Measurements from ENCODE around the gene DNAJC30. TPM values are rescaled to one million over a fixed set of nuclear protein-coding genes. Genes with fewer than 3 reads are reported as not detected.

The DNAJC30 gene
- total and polyA plus RNA-seq, 9 donors, result 7.1 to 16.1 (median 12.6) TPM

- DNase-seq, result no peak
- no peaks in the 10 kb centered on the region for H3K36me3 ChIP-seq
- intact Hi-C loops (cut with DNase I), result no loop called here
- H3K4me1 ChIP-seq (ENCODE audit: insufficient read depth), result peaks cover 3% of the 10 kb centered on the region
- no peak overlapping the region for H3K27ac ChIP-seq
- H3K27me3 ChIP-seq, result no peaks in the 10 kb centered on the region
- no peaks in the 10 kb centered on the region for H3K9me3 ChIP-seq
- 41 to 43% (median 42%) methylated on average over 16 of the region's 16 CpGs for WGBS, 3 donors
- H3K4me3 ChIP-seq, result no peak overlapping the region
- no peak for TF ChIP-seq EP300 (IDR thresholded peaks at IDR 0.05)
- TF ChIP-seq POLR2A (IDR thresholded peaks at IDR 0.05), result no peak
- no peak for TF ChIP-seq CTCF (IDR thresholded peaks at IDR 0.05)
Observed at GRCh38 chr7:73646785-73647724, 36.2 kb downstream of the DNAJC30 start.

- Histone ChIP-seq H3K4me3 (no peak overlapping the region), H3K36me3 (no peaks in the 10 kb centered on the region), H3K9me3 (no peaks in the 10 kb centered on the region), H3K4me1 (ENCODE audit: insufficient read depth) (peaks cover 3% of the 10 kb centered on the region), H3K27me3 (no peaks in the 10 kb centered on the region), H3K27ac (no peak overlapping the region)
- intact Hi-C loops (cut with DNase I), result no loop called here
- WGBS, 3 donors, result 10 to 34% (median 10%) methylated on average over 4 of the region's 4 CpGs
- no peak for DNase-seq
- no peak for TF ChIP-seq EP300 (IDR thresholded peaks at IDR 0.05)
- TF ChIP-seq POLR2A (IDR thresholded peaks at IDR 0.05), result no peak
- no peak for TF ChIP-seq CTCF (IDR thresholded peaks at IDR 0.05)
Observed at GRCh38 chr7:73645643-73646174, 37.5 kb downstream of the DNAJC30 start.

- H3K27me3 ChIP-seq, result no peaks in the 10 kb centered on the region
- no peak for DNase-seq
- H3K36me3 ChIP-seq, result no peaks in the 10 kb centered on the region
- no peak overlapping the region for H3K27ac ChIP-seq
- H3K4me1 ChIP-seq (ENCODE audit: insufficient read depth), result peaks cover 3% of the 10 kb centered on the region
- no peaks in the 10 kb centered on the region for H3K9me3 ChIP-seq
- intact Hi-C loops (cut with DNase I), result no loop called here
- WGBS, 3 donors, result 52 to 55% (median 52%) methylated on average over 5 of the region's 5 CpGs
- H3K4me3 ChIP-seq, result no peak overlapping the region
- TF ChIP-seq EP300 (IDR thresholded peaks at IDR 0.05) (no peak), CTCF (IDR thresholded peaks at IDR 0.05) (no peak), POLR2A (IDR thresholded peaks at IDR 0.05) (no peak)
Observed at GRCh38 chr7:73644688-73645286, 38.5 kb downstream of the DNAJC30 start.

DNA sequence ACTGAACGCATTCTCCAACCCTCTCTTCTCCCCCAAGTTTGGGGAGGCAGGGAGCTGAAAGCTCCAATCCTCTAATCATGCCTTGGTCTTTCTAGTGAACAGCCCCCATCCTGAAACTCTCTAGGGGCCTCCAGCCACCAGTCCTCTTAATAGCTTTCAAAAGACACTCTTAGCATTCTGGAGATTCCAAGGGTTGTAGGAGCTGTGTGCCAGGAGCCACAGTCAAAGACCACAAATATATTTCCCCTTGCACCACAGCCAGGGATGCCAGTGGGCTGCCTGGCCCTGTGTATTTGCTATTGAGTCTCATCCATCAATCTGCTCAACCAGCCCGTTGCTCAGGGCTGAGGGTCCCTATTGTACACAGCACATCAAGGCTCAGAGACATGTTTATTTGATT, 40.4 kb downstream of the DNAJC30 start:
- intact Hi-C loops (cut with DNase I), result no loop called here
- WGBS, 3 donors, result 68 to 69% (median 68%) methylated on average over 2 of the region's 2 CpGs
- H3K36me3 ChIP-seq, result no peaks in the 10 kb centered on the region
- no peaks in the 10 kb centered on the region for H3K9me3 ChIP-seq
- peaks cover 3% of the 10 kb centered on the region for H3K4me1 ChIP-seq (ENCODE audit: insufficient read depth)
- H3K4me3 ChIP-seq, result no peak overlapping the region
- no peak overlapping the region for H3K27ac ChIP-seq
- H3K27me3 ChIP-seq, result no peaks in the 10 kb centered on the region
- no peak for DNase-seq
- TF ChIP-seq POLR2A (IDR thresholded peaks at IDR 0.05) (no peak), EP300 (IDR thresholded peaks at IDR 0.05) (no peak), CTCF (IDR thresholded peaks at IDR 0.05) (no peak)
